Measurements from ENCODE around the gene SPOCD1. TPM values are rescaled to one million over a fixed set of nuclear protein-coding genes. Genes with fewer than 3 reads are reported as not detected.

The SPOCD1 gene
- total RNA-seq, 3 donors from 2014 or later, result 0.15 to 11.1 (median 1.1) TPM

DNA sequence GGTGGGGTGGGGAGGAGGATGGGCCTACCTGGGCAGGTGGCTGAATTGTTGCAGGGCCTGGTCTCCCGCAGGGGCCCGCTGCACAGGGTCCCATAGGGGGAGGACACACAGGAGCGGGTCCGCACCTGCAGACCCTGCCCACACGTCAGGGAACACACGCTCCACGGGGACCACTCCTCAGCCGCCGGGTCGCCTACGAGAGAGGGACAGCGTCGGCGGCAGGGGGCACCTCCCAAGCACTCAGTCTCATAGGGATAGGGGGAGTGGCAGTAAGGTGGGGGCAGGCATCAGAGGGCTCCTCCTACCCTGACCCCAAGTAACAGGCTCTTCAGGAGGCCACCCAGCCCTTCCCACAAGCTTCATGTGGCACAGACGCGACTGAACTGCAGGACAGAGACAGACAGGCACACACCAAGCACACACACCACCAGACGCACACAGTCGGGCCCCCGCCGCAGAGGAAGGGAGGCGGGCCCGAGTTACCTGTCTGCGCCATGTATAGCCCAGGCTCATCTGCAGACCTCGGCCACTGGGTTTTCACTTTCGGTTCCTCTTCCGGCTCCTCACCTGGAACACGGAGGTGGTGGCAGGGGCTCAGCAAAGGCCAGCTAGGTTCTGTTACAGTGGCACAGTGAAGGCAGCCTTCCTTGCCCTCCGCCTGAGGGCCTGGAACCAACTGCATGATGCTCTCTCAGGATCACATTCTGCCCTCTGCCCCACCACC, 71.5 kb downstream of the SPOCD1 start:
- Histone ChIP-seq H3K27ac (no peak overlapping the region), H3K36me3 (no peaks in the 10 kb centered on the region), H3K4me1 (no peaks in the 10 kb centered on the region), H3K27me3 (no peaks in the 10 kb centered on the region), H3K4me3 (no peak overlapping the region), H3K9me3 (no peaks in the 10 kb centered on the region)
- intact Hi-C loops (cut with DNase I; ENCODE audit: low total_unique reads), result no loop called here
- DNase-seq (ENCODE audit: low spot score in 2 of 2), result no peak
- TF ChIP-seq POLR2AphosphoS5 (IDR thresholded peaks at IDR 0.05) (no peak), POLR2A (IDR thresholded peaks at IDR 0.05) (no peak)
- TF ChIP-seq, protein P1, sequence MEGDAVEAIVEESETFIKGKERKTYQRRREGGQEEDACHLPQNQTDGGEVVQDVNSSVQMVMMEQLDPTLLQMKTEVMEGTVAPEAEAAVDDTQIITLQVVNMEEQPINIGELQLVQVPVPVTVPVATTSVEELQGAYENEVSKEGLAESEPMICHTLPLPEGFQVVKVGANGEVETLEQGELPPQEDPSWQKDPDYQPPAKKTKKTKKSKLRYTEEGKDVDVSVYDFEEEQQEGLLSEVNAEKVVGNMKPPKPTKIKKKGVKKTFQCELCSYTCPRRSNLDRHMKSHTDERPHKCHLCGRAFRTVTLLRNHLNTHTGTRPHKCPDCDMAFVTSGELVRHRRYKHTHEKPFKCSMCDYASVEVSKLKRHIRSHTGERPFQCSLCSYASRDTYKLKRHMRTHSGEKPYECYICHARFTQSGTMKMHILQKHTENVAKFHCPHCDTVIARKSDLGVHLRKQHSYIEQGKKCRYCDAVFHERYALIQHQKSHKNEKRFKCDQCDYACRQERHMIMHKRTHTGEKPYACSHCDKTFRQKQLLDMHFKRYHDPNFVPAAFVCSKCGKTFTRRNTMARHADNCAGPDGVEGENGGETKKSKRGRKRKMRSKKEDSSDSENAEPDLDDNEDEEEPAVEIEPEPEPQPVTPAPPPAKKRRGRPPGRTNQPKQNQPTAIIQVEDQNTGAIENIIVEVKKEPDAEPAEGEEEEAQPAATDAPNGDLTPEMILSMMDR (IDR thresholded peaks at IDR 0.05), result no peak

DNA sequence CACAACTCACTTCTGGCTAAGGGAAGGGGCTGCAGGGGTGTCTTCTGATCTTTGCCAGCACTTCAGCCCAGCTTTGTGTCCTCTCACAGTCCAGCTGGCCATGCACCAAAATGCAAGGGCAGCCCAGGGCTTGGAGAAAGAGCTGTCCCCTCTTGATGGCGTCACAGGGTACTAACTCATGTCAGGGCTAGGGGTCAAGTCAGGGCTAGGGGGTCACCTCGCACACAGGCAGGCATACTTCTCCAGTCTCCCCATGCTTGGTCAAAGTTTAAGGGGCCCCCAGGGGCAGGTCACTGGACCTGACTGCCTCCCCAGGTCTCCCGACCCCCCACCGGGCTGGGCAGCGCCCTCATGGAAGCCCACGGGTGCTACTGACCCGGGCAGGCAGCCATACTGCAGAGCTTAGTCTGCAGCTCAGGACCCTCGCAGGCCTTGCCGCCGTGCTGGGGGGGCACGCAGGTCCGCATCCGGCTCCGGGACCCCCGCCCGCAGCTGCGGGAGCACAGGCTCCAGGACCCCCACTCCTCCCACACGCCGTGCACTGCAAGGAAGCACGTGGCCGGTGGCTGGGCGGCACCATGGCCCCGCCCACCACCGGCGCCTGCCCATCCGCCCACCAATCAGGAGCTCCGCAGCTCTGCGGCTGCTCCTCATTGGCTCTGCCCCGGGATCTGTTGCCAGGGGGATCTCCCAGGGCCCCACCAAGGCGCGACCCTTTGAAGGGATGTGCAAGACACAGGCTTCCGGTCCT, 73.2 kb downstream of the SPOCD1 start:
- H3K4me1 ChIP-seq, result no peaks in the 10 kb centered on the region
- H3K27ac ChIP-seq, result no peak overlapping the region
- intact Hi-C loops (cut with DNase I; ENCODE audit: low total_unique reads), result no loop called here
- H3K4me3 ChIP-seq, result no peak overlapping the region
- no peaks in the 10 kb centered on the region for H3K9me3 ChIP-seq
- no peaks in the 10 kb centered on the region for H3K36me3 ChIP-seq
- TF ChIP-seq, protein P1 (IDR thresholded peaks at IDR 0.05), result no peak
- TF ChIP-seq POLR2A (IDR thresholded peaks at IDR 0.05) (no peak), POLR2AphosphoS5 (IDR thresholded peaks at IDR 0.05) (no peak)
- no peaks in the 10 kb centered on the region for H3K27me3 ChIP-seq
- DNase-seq (ENCODE audit: low spot score in 2 of 2), result no peak

Other genes with a start within 250 kb of the SPOCD1 start
- gene TINAGL1, start 239.5 kb downstream of the SPOCD1 start, total RNA-seq, result 100 to 1,000 TPM in 2 of 3 donors, 10 to 100 TPM in 1; 85.9 to 187 (median 144) TPM
- gene HCRTR1, start 198.3 kb downstream of the SPOCD1 start, total RNA-seq, result not detected
- gene PEF1, start 171.1 kb downstream of the SPOCD1 start, total RNA-seq, result 10 to 100 TPM; 67.8 to 84.9 (median 70.1) TPM
- gene COL16A1, start 112.0 kb downstream of the SPOCD1 start, total RNA-seq, result 10 to 100 TPM; 55.2 to 79.5 (median 58.7) TPM
- 1 to 10 TPM; 1.3 to 4.9 (median 2.9) TPM for gene ADGRB2, start 51.7 kb downstream of the SPOCD1 start, total RNA-seq
- 100 to 1,000 TPM; 225 to 271 (median 252) TPM for gene PTP4A2, start 122.3 kb upstream of the SPOCD1 start, total RNA-seq
- 10 to 100 TPM; 58.2 to 78.7 (median 66.9) TPM for gene KHDRBS1, start 197.8 kb upstream of the SPOCD1 start, total RNA-seq